ENCODE measurements around the gene NKTR. TPM values are rescaled to one million over a fixed set of nuclear protein-coding genes. Genes with fewer than 3 reads are reported as not detected.

NKTR gene
- total and polyA plus RNA-seq, 2 of the 13 experiments (the other 11 are each of a cell fraction or from before 2014, with no cell fraction given) = 41.3 to 59.6 TPM

GRCh38 chr3:42600111-42600957, at the start of gene NKTR (continued):
- TF ChIP-seq KLF15 (CRISPR knock-in tag; IDR thresholded peaks at IDR 0.05; ENCODE audit: borderline replicate concordance) (no peak), XRCC5 (optimal IDR thresholded peaks at IDR 0.05; ENCODE audit: low read length) (peak; percentile 48), FLYWCH1 (CRISPR knock-in tag; IDR thresholded peaks at IDR 0.05) (0 out of 2 replicates have a peak, but pooled peaks have one; percentile 27), THAP11 (CRISPR knock-in tag; IDR thresholded peaks at IDR 0.05) (peak; percentile 89), NFYB (CRISPR knock-in tag; IDR thresholded peaks at IDR 0.05) (peak; percentile 78), TEAD3 (CRISPR knock-in tag; optimal IDR thresholded peaks at IDR 0.05; ENCODE audit: borderline replicate concordance) (peak; percentile 62), PBX2 (CRISPR knock-in tag; IDR thresholded peaks at IDR 0.05) (no peak), ZNF737 (CRISPR knock-in tag; IDR thresholded peaks at IDR 0.05; ENCODE audit: borderline replicate concordance) (no peak), IKZF4 (CRISPR knock-in tag; IDR thresholded peaks at IDR 0.05; ENCODE audit: borderline replicate concordance, low read depth, not compliant biosample characterization) (no peak), MTERF4 (CRISPR knock-in tag; IDR thresholded peaks at IDR 0.05) (no peak), CREBL2 (CRISPR knock-in tag; IDR thresholded peaks at IDR 0.05; ENCODE audit: borderline replicate concordance) (no peak; the same call in 1 of the 2 replicates), SMAD3 (CRISPR knock-in tag; IDR thresholded peaks at IDR 0.05) (peak; percentile 8; the same call in 1 of the 2 replicates), ZNF296 (CRISPR knock-in tag; conservative IDR thresholded peaks at IDR 0.05) (no peak), KAT2B (IDR thresholded peaks at IDR 0.05; ENCODE audit: borderline replicate concordance, low read depth, low read length) (no peak), NFE2L1 (CRISPR knock-in tag; IDR thresholded peaks at IDR 0.05; ENCODE audit: borderline replicate concordance) (no peak), KLF16 (CRISPR knock-in tag; IDR thresholded peaks at IDR 0.05) (peak; percentile 48 to 96; a peak in 2 of 4 replicates), ZNF121 (CRISPR knock-in tag; IDR thresholded peaks at IDR 0.05) (no peak), HNRNPUL1 (IDR thresholded peaks at IDR 0.05; ENCODE audit: low read depth, low read length) (peak; percentile 94), RBFOX2 (IDR thresholded peaks at IDR 0.05; ENCODE audit: low read depth, low read length) (peak; percentile 98), CBX1 (IDR thresholded peaks at IDR 0.05; ENCODE audit: low read depth) (peak; percentile 63), FOXK2 (IDR thresholded peaks at IDR 0.05) (no peak)
- TF ChIP-seq, protein P1, sequence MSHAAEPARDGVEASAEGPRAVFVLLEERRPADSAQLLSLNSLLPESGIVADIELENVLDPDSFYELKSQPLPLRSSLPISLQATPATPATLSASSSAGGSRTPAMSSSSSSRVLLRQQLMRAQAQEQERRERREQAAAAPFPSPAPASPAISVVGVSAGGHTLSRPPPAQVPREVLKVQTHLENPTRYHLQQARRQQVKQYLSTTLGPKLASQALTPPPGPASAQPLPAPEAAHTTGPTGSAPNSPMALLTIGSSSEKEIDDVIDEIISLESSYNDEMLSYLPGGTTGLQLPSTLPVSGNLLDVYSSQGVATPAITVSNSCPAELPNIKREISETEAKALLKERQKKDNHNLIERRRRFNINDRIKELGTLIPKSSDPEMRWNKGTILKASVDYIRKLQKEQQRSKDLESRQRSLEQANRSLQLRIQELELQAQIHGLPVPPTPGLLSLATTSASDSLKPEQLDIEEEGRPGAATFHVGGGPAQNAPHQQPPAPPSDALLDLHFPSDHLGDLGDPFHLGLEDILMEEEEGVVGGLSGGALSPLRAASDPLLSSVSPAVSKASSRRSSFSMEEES (CRISPR knock-in tag; IDR thresholded peaks at IDR 0.05) = 0 out of 2 replicates have a peak, but pooled peaks have one; percentile 22
- TF ChIP-seq, protein P2, sequence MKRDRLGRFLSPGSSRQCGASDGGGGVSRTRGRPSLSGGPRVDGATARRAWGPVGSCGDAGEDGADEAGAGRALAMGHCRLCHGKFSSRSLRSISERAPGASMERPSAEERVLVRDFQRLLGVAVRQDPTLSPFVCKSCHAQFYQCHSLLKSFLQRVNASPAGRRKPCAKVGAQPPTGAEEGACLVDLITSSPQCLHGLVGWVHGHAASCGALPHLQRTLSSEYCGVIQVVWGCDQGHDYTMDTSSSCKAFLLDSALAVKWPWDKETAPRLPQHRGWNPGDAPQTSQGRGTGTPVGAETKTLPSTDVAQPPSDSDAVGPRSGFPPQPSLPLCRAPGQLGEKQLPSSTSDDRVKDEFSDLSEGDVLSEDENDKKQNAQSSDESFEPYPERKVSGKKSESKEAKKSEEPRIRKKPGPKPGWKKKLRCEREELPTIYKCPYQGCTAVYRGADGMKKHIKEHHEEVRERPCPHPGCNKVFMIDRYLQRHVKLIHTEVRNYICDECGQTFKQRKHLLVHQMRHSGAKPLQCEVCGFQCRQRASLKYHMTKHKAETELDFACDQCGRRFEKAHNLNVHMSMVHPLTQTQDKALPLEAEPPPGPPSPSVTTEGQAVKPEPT (CRISPR knock-in tag; IDR thresholded peaks at IDR 0.05; ENCODE audit: low read depth) = no peak
